Measurements from ENCODE around the gene ALK. TPM values are rescaled to one million over a fixed set of nuclear protein-coding genes. Genes with fewer than 3 reads are reported as not detected.
A peak's percentile ranks its signal among the peaks of the same experiment; 100 is the strongest.

The ALK gene
- total RNA-seq, 1 donor from 2014 or later, result 9.6 TPM

- H3K4me1 Mint-ChIP-seq (ENCODE audit: low read depth, unreplicated experiment), result peaks cover 53% of the 10 kb centered on the region
- TF ChIP-seq CTCF (IDR thresholded peaks at IDR 0.05; ENCODE audit: partially characterized antibody, unreplicated experiment), result no peak
- peak overlapping the region; percentile 80 for H3K4me3 Mint-ChIP-seq (ENCODE audit: unreplicated experiment)
- peaks cover 16% of the 10 kb centered on the region for H3K9me3 Mint-ChIP-seq (ENCODE audit: unreplicated experiment)
- H3K27me3 Mint-ChIP-seq (ENCODE audit: unreplicated experiment), result peaks cover 6% of the 10 kb centered on the region
- H3K27ac Mint-ChIP-seq (ENCODE audit: unreplicated experiment), result peak overlapping the region; percentile 97
- H3K36me3 Mint-ChIP-seq (ENCODE audit: unreplicated experiment), result no peaks in the 10 kb centered on the region
- DNase-seq, result peak; percentile 32
Observed at GRCh38 chr2:29405266-29405665, 516.1 kb downstream of the ALK start.

- DNase-seq, result no peak
- TF ChIP-seq CTCF (IDR thresholded peaks at IDR 0.05; ENCODE audit: partially characterized antibody, unreplicated experiment), result no peak
- peaks cover 6% of the 10 kb centered on the region for H3K27me3 Mint-ChIP-seq (ENCODE audit: unreplicated experiment)
- peaks cover 16% of the 10 kb centered on the region for H3K9me3 Mint-ChIP-seq (ENCODE audit: unreplicated experiment)
- H3K4me3 Mint-ChIP-seq (ENCODE audit: unreplicated experiment), result no peak overlapping the region
- H3K27ac Mint-ChIP-seq (ENCODE audit: unreplicated experiment), result no peak overlapping the region
- no peaks in the 10 kb centered on the region for H3K36me3 Mint-ChIP-seq (ENCODE audit: unreplicated experiment)
- peaks cover 52% of the 10 kb centered on the region for H3K4me1 Mint-ChIP-seq (ENCODE audit: low read depth, unreplicated experiment)
Observed at GRCh38 chr2:29401994-29402393, 519.4 kb downstream of the ALK start.

GRCh38 chr2:29400930-29401653 is 520.3 kb downstream of the ALK start:
- H3K9me3 Mint-ChIP-seq (ENCODE audit: unreplicated experiment), result peaks cover 15% of the 10 kb centered on the region
- no peak overlapping the region for H3K4me3 Mint-ChIP-seq (ENCODE audit: unreplicated experiment)
- no peak for TF ChIP-seq CTCF (IDR thresholded peaks at IDR 0.05; ENCODE audit: partially characterized antibody, unreplicated experiment)
- peaks cover 46% of the 10 kb centered on the region for H3K4me1 Mint-ChIP-seq (ENCODE audit: low read depth, unreplicated experiment)
- no peak for DNase-seq
- no peaks in the 10 kb centered on the region for H3K36me3 Mint-ChIP-seq (ENCODE audit: unreplicated experiment)
- H3K27ac Mint-ChIP-seq (ENCODE audit: unreplicated experiment), result peak overlapping the region; percentile 56
- H3K27me3 Mint-ChIP-seq (ENCODE audit: unreplicated experiment), result peaks cover 6% of the 10 kb centered on the region

- Mint-ChIP-seq H3K9me3 (ENCODE audit: unreplicated experiment) (peaks cover 2% of the 10 kb centered on the region), H3K27me3 (ENCODE audit: unreplicated experiment) (peaks cover 4% of the 10 kb centered on the region), H3K27ac (ENCODE audit: unreplicated experiment) (no peak overlapping the region), H3K36me3 (ENCODE audit: unreplicated experiment) (no peaks in the 10 kb centered on the region), H3K4me1 (ENCODE audit: low read depth, unreplicated experiment) (peaks cover 50% of the 10 kb centered on the region), H3K4me3 (ENCODE audit: unreplicated experiment) (no peak overlapping the region)
- TF ChIP-seq CTCF (IDR thresholded peaks at IDR 0.05; ENCODE audit: partially characterized antibody, unreplicated experiment), result no peak
- no peak for DNase-seq
Observed at GRCh38 chr2:29398384-29399237, 522.8 kb downstream of the ALK start.

- no peak for DNase-seq
- Mint-ChIP-seq H3K4me1 (ENCODE audit: low read depth, unreplicated experiment) (peaks cover 50% of the 10 kb centered on the region), H3K36me3 (ENCODE audit: unreplicated experiment) (no peaks in the 10 kb centered on the region), H3K4me3 (ENCODE audit: unreplicated experiment) (no peak overlapping the region), H3K27me3 (ENCODE audit: unreplicated experiment) (peaks cover 4% of the 10 kb centered on the region), H3K27ac (ENCODE audit: unreplicated experiment) (no peak overlapping the region), H3K9me3 (ENCODE audit: unreplicated experiment) (peaks cover 2% of the 10 kb centered on the region)
- no peak for TF ChIP-seq CTCF (IDR thresholded peaks at IDR 0.05; ENCODE audit: partially characterized antibody, unreplicated experiment)
Observed at GRCh38 chr2:29397713-29398112, 523.7 kb downstream of the ALK start.

All from glutamatergic neuron (in vitro differentiated cells).